NCI-H2029 (cell line): ENCODE data around the gene TPK1.

Source experiments
- DNase-seq: peaks from one replicate; lab custom pipeline; 2025; lab: John Stamatoyannopoulos, UW

The TPK1 gene

DNA sequence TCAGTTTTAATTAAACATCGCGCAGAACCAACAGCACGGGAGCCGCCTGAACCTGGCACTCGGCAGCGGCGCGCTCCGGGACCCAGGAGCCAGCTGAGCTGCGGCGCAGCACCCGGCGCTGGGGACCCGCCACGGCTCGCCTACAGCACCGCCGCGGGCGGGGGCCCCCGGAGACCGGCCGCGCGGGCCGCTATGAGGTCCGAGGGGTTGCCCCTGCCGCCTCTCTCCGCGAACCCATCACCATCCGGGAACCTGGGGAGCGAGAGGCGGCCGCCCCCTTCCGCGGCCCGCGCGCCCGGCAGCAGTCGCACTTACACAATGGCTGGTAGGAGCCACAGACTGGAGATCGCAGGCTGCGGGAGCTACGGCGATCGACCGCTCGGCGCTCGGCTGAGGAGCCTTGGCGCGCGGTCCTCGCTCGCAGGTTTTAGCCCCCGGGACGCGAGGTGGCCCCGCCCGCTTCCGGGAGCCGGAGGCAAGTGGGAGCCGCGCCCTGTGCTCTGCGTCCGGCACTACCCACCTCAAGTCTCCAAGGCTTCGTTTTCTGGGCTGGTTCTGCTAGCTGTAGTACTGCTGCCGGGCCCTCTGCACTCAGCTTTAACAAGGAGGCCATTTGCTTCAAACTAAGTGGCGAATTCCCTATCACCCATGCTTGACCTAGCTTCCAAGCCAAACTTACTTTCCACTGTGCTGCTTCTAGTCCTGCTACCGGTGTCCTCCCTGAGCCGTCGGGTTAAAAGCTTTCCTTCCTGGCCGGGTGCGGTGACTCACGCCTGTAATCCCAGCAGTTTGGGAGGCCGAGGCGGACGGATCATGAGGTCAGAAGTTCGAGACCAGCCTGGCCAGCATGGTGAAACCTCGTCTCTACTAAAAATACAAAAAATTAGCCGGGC lies at the start of gene TPK1:
TSS of gene TPK1 (minus strand) at position 402 of the 893 bp plus-strand sequence. CDS start 451 bp downstream, outside the sequence.
- peak; percentile 57 for DNase-seq

GRCh38 chr7:144885478-144885877 lies 49.6 kb upstream of the TPK1 start:
- no peak for DNase-seq

DNA sequence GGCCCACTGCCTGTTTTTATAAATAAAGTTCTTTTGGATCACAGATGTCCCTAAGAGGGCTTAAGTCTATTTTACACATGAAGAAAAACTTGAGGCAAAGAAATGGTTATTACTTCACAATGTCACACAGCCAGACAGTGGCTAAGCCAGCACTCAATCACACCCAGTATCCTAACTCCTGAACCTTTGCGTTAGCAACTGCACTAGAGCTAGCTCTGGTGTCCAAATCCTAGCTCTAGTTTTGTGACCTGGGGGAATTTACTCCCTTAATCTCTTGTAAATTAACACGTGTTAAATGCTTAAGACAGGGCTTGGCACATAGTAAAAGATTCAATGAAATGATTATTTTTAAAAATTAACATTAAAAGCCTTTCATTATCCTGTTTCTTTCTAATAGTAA lies 49.0 kb upstream of the TPK1 start:
- DNase-seq = no peak

- DNase-seq = no peak
Measured at GRCh38 chr7:144873316-144873845, 37.5 kb upstream of the TPK1 start.

DNA sequence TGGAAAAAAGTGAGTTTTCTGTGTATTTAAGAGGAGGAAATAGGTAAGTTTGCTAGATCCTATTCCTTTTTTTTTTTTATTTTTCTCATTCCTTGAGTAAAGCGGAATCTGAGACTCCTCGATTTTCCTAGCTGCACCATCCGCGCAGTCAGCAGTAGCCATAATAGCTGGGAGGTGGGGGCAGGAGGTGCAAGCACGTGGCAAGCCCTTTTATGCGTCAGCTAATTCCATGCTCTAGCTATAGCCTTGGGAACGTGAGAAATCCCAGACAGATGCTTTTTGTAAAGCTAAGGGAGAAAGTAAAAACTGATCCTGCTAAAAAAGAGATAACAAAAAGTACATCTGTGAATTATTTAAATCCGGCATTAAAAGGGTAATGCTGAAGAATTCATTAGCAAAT lies 33.2 kb upstream of the TPK1 start:
- DNase-seq = no peak

GRCh38 chr7:144866189-144866588 lies 30.3 kb upstream of the TPK1 start:
- DNase-seq = no peak

DNA sequence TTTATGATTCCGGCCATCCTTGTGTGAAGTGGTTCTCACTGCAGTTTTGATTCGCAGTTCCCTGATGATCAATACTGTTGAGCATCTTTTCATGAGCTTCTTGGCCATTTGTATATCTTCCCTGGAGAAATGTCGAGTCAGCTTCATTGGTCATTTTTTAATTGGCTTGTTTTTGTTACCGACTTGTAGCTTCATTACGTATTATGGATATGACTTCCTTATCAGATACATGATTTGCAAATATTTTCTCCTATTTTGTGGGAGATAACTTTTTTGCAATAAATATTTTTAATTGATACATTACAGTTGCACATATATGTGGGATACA lies 27.4 kb upstream of the TPK1 start:
- DNase-seq = no peak

DNA sequence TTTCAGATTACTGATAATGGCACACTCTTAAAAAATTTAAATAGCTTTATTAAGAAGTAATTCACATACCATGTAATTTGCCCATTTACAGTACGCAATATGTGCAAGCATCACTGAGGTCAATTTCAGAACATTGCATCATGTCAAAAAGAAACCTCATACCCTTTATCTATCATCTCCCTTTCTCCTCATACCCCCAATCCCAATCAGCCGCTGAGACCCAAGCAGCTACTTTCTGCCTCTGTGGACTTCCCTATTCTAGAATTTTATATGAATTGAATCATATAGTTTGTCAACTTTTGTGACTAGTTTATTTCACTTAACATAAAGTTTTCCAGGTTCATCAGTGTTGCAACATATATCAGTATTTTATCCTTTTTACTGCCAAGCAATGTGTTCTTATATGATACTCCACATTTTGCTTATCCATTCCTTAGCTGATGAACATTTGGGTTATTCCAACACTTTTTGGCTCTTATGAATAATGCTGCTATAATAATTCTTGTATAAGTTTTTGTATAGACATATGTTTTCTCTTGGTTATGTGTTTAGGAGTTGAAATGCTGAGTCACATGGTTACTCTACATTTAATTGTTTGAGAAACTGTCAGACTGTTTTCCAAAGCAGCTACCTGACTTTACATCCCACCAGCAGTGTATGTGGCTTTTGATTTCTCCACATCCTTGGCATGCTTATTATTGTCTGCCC lies 26.9 kb upstream of the TPK1 start:
- no peak for DNase-seq

DNA sequence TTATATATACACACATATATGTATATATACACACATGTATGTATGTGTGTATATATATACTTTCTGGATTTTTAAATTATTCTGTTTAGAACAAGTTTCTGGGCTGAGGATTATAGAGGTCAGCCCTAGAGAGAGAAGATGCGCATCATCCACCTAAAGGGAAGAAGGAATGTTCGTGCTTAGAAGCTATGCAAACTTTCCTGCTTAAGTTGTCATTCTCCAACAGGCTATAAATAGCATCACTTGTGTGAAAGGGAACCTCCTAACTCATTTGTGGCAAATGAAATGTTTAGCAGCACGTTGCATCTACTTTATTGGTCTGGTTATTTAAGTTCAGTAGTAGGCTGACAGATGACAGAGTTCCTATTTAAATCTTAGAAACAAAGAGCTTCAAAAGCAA lies 23.9 kb upstream of the TPK1 start:
- no peak for DNase-seq

- DNase-seq = no peak
Measured at GRCh38 chr7:144857463-144857862, 21.6 kb upstream of the TPK1 start.

DNA sequence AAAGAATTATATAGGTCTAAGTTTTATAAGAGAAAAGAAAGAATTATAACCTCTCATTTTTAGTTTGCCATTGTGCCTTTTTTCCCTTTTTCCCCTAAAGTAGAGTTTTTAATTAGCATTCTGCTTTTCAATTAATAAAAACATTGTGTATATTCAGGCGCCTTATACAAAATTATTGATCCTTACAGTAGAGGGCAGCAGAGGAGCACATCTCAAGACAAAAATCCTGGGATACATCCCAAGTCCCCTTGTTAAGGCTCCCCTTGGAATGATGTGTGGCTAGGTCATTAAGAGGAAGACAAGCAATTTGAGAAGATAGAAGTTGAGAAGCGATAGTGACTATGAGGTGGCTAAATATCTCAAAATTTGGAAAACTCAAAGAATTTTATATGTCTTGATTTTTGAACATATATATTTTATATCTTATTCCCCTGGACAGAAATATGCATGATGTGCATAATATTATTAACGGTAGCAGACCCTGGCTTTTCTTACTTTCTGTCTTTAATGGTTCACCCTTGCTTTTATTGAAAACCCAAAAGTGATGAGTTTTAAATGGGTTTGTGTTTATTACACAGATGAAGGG lies 19.1 kb upstream of the TPK1 start:
- DNase-seq = peak; percentile 19

- no peak for DNase-seq
Measured at GRCh38 chr7:144853542-144853941, 17.7 kb upstream of the TPK1 start.

DNA sequence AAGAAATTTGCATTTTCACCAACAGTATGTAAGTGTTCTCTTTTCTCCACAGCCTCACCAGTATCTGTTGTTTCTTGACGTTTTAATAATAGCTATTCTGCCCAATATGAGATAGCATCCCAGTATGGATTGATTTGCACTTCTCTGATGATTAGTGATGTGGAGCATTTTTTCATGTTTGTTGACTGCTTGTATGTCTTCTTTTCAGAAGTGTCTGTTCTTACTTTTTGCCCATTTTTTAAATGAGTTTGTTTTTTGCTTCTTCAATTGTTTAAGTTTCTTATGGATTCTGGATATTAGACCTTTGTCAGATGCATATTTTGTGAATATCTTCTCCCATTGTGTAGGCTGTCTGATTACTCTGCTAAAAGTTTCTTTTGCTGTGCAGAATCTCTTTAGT lies 12.2 kb upstream of the TPK1 start:
- DNase-seq = no peak

GRCh38 chr7:144842377-144842851 lies 6.6 kb upstream of the TPK1 start:
- DNase-seq = no peak

DNA sequence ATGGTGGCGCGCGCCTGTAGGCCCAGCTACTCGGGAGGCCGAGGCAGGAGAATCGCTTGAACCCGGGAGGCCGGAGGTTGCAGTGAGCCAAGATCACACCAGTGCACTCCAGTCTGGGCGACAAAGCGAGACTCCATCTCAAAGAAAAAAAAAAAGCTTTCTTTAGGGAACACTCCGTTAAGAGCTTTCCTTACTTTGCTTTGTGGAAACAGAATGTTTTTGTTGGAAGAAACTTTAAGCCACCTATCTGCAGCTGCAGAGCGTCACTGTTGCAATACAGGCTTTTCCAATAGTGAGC lies 641 bp upstream of the TPK1 start:
- DNase-seq = no peak

DNA sequence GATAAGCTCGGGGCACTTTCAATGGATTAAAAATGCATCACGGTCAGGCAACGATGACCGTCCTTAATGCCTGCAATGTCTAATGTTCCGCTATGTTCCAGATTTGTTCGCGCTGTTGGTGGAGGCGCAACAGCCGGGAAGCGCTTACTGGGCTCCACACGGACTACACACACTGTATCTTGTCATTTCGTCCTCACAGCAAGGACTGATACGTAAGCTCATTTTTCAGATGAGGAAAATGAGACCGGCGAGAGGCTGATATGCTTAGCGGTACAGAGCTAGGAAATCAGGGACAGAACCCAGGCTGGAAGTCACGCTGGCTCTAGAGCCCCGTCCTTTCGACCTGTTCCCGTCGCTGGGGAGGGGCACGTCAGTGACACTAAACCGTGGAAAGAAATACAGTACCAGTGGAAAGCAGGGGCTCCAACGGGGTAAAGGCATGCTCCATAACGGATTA lies 670 bp downstream of the TPK1 start:
- no peak for DNase-seq

- DNase-seq = no peak
Measured at GRCh38 chr7:144834641-144835144, 1.2 kb downstream of the TPK1 start.

DNA sequence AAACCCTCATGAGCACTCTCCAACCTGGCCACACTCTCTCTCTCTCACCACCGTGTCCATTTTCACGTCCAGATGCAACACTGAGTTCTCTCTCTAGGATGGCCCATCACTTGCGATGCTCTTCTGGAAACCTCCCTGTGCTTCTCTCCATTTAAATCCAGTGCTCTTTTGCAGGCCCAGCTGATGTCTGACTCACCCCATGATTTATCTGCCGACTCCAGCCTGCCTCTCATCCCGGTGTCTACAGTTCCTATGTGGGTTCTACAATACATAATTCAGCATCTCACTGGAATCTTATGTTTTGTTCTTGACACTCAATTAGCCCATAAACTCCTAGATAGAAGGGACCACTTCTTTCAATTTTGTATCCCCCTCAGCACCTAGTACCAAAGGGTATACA lies 5.0 kb downstream of the TPK1 start:
- DNase-seq = no peak

DNA sequence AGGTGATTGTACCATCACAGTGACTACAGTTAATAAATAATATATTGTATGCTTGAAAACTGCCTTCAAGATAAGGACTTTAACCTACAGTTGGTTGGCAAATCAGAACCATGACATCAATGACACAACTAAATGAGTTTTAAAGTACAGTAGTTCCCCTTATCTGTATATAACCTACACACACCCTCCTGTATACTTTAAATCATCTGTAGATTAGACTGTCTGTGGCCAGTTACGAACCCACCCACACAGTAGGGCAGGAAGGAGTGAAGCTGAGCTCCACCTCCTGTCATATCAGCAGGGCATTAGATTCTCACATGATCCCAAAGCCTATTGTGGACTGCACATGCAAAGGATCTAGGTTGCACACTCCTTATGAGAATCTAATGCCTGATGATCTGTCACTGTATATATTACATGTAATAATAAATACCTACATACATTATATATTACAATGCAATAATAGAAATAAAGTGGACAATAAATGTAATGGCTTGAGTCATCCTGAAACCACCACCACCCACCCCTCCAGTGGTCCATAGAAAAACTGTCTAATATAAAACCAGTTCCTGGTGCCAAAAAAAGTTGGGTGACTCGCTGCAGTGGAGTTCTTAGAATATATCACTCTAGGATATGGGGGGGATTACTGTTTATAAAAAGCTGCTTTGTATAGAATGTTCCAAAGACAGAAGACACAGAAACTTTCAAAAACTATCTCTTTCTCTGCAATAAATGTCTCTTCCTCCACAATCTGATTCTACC lies 5.6 kb downstream of the TPK1 start:
- DNase-seq = no peak

- no peak for DNase-seq
Measured at GRCh38 chr7:144827621-144828020, 8.2 kb downstream of the TPK1 start.

GRCh38 chr7:144826208-144826607 lies 9.6 kb downstream of the TPK1 start:
- no peak for DNase-seq

DNA sequence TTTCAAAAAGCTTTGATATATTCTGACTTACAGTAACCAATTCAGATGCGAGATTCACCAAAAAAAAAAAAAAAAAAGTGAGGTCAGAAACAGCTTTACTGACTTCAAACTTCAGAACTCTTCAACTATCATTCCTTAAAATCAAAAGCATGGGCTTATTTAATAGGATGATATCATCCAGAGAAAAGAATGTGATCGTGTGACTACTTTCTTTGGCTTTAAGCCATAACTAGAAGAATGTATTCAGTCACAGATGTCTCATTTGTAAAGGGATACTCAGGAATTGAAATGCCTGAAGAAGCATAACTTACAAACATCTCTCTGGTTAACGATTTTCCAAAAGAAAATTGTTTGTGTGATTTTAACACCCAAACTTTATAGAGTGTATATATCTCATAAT lies 11.5 kb downstream of the TPK1 start:
- DNase-seq = no peak
